Kidney (tissue), 14 donors: ENCODE data around the gene CLEC19A. TPM values are rescaled to one million over a fixed set of nuclear protein-coding genes. Genes with fewer than 3 reads are reported as not detected.

Source experiments
- DNase-seq, 5 donors: peaks; one replicate each; pipeline ENCODE4 v3.0.0-alpha.2; 2013 to 2020
- FAIRE-seq: peaks from 2 replicates; lab custom pipeline; 2012; peaks lifted over from hg19 to GRCh38; lab: Jason Lieb, UNC
- H3K27ac ChIP-seq, 2 donors: one replicate each; pipeline ENCODE4 v1.7.0; 2013; ENCODE audit warnings: low read depth in 2 of 2, low read length in 2 of 2, inconsistent platforms in 1 of 2
- H3K27me3 ChIP-seq: one replicate; pipeline ENCODE4 v1.7.1; 2013; ENCODE audit warnings: low read length, inconsistent platforms; ENCODE audit not compliant: control insufficient read depth, insufficient read depth
- H3K36me3 ChIP-seq, 3 donors: one replicate each; pipeline versions ENCODE4 v1.7.0 to v1.7.1; 2013; ENCODE audit warnings: low read length in 3 of 3, control low read depth in 1 of 3, inconsistent platforms in 1 of 3; ENCODE audit not compliant: insufficient read depth in 3 of 3, control insufficient read depth in 2 of 3
- H3K4me1 ChIP-seq, 3 donors: one replicate each; pipeline versions ENCODE4 v1.7.0 to v1.7.1; 2013; ENCODE audit warnings: low read length in 3 of 3, inconsistent platforms in 1 of 3, low read depth in 1 of 3; ENCODE audit not compliant: control insufficient read depth in 2 of 3, insufficient read depth in 2 of 3
- H3K4me3 ChIP-seq, 3 donors: one replicate each; pipeline versions ENCODE4 v1.7.0 to v1.8.1; 2013; ENCODE audit warnings: low read length in 3 of 3, control low read depth in 1 of 3, inconsistent platforms in 1 of 3
- H3K9ac ChIP-seq, 3 donors: one replicate each; pipeline versions ENCODE4 v1.7.0 to v1.7.1; 2013; ENCODE audit warnings: low read length in 3 of 3, control low read depth in 1 of 3, inconsistent platforms in 1 of 3
- H3K9me3 ChIP-seq, 3 donors: one replicate each; pipeline versions ENCODE4 v1.7.0 to v1.7.1; 2013; ENCODE audit warnings: low read length in 3 of 3, control low read depth in 1 of 3, inconsistent platforms in 1 of 3; ENCODE audit not compliant: control insufficient read depth in 2 of 3, insufficient read depth in 1 of 3
- intact Hi-C: fragments of 100-400 bp; cut with DNase I; formaldehyde crosslinking; loops from one replicate; pipeline ENCODE4 v1.11.1; 2022
- polyA plus RNA-seq: library from polyadenylated mRNA; stranded (reverse); fragments of 350-450 nt; fragmentation: Illumina TruSeq; extraction: RNeasy Lipid Tissue Mini Kit (QIAGEN cat#74804); gene quantifications from one replicate; pipeline ENCODE4 v1.2.3, GENCODE V29; 2014; ENCODE audit warnings: low read depth, low replicate concordance; ENCODE audit not compliant: insufficient read depth
- total RNA-seq: library from RNA; stranded (reverse); fragmentation: NEBNext Ultra II Directional; extraction: Animal tissue kit (Norgen Biotek cat#: 25700); gene quantifications from one replicate; pipeline ENCODE4 v1.2.1, GENCODE V29; 2021
- TF ChIP-seq, protein P1 (sequence below): IDR thresholded peaks from 3 replicates; pipeline ENCODE4 v1.5.1; 2012; ENCODE audit warnings: mild to moderate bottlenecking, moderate library complexity, borderline replicate concordance; ENCODE audit not compliant: insufficient read depth; ENCODE audit errors: extremely low read depth
- donor health status: control.
- donor health status: control.
- donor health status: control.
- donor health status: control.
- donor health status: control.
- donor health status: DM: yes; HTN: yes; CAD: no.
- donor health status: Normal renal cell carcinoma (clear cell type).

The CLEC19A gene
- total and polyA plus RNA-seq, 2 donors from 2014 or later = not detected

GRCh38 chr16:19297454-19297853 lies 11.9 kb downstream of the CLEC19A start:
- Histone ChIP-seq H3K36me3 (no peaks in the 10 kb centered on the region), H3K9me3 (no peaks in the 10 kb centered on the region), H3K4me3 (no peak overlapping the region), H3K27me3 (no peaks in the 10 kb centered on the region), H3K4me1 (no peaks in the 10 kb centered on the region), H3K27ac (no peak overlapping the region), H3K9ac (no peak overlapping the region)
- DNase-seq = no peak
- FAIRE-seq = no peak
- TF ChIP-seq, protein P1, sequence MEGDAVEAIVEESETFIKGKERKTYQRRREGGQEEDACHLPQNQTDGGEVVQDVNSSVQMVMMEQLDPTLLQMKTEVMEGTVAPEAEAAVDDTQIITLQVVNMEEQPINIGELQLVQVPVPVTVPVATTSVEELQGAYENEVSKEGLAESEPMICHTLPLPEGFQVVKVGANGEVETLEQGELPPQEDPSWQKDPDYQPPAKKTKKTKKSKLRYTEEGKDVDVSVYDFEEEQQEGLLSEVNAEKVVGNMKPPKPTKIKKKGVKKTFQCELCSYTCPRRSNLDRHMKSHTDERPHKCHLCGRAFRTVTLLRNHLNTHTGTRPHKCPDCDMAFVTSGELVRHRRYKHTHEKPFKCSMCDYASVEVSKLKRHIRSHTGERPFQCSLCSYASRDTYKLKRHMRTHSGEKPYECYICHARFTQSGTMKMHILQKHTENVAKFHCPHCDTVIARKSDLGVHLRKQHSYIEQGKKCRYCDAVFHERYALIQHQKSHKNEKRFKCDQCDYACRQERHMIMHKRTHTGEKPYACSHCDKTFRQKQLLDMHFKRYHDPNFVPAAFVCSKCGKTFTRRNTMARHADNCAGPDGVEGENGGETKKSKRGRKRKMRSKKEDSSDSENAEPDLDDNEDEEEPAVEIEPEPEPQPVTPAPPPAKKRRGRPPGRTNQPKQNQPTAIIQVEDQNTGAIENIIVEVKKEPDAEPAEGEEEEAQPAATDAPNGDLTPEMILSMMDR = no peak
- intact Hi-C loops = no loop called here

- H3K4me3 ChIP-seq = no peak overlapping the region
- H3K9me3 ChIP-seq = no peaks in the 10 kb centered on the region
- intact Hi-C loops = no loop called here
- no peak overlapping the region for H3K27ac ChIP-seq
- TF ChIP-seq, protein P1 = no peak
- FAIRE-seq (no peak), DNase-seq (no peak)
- no peaks in the 10 kb centered on the region for H3K4me1 ChIP-seq
- H3K27me3 ChIP-seq = no peaks in the 10 kb centered on the region
- no peak overlapping the region for H3K9ac ChIP-seq
- no peaks in the 10 kb centered on the region for H3K36me3 ChIP-seq
These were observed 14.0 kb downstream of the CLEC19A start for GRCh38 chr16:19299565-19299964.

DNA sequence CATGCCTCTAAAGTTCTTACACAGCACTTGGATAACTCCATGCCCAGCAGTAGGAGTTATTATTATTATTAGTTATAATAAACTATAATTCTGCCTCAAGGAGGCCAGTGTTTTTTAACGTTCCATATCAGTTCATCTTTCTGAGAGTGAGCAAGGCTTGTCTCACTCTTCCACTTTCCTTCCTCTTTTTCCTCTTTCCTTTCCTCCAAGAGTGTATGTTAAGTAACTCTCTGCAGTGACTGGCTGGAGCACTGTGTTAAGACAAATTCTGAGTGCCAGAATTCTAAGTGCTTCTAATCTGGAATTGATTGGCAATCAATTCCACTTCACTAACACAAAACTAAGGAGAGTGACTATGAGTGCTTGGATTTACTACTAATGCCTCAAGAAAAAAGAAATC lies 16.4 kb downstream of the CLEC19A start:
- H3K4me1 ChIP-seq = no peaks in the 10 kb centered on the region
- H3K9ac ChIP-seq = no peak overlapping the region
- H3K36me3 ChIP-seq = no peaks in the 10 kb centered on the region
- DNase-seq (no peak), FAIRE-seq (no peak)
- no peak overlapping the region for H3K4me3 ChIP-seq
- intact Hi-C loops = no loop called here
- no peaks in the 10 kb centered on the region for H3K9me3 ChIP-seq
- no peak overlapping the region for H3K27ac ChIP-seq
- no peaks in the 10 kb centered on the region for H3K27me3 ChIP-seq
- TF ChIP-seq, protein P1 = no peak

GRCh38 chr16:19304750-19305149 lies 19.2 kb downstream of the CLEC19A start:
- Histone ChIP-seq H3K27ac (no peak overlapping the region), H3K4me1 (no peaks in the 10 kb centered on the region), H3K27me3 (no peaks in the 10 kb centered on the region), H3K9me3 (no peaks in the 10 kb centered on the region), H3K9ac (no peak overlapping the region), H3K36me3 (no peaks in the 10 kb centered on the region), H3K4me3 (no peak overlapping the region)
- FAIRE-seq (no peak), DNase-seq (no peak)
- TF ChIP-seq, protein P1 = no peak
- intact Hi-C loops = no loop called here
